Tibial nerve (tissue), 3 donors: Measurements from ENCODE around the gene DNMT3A.

ENCODE experiments used
- POLR2A ChIP-seq, 2 donors: fragments of 450-650 bp; IDR thresholded peaks; one replicate each; pipeline ENCODE4 v1.6.1; 2017; ENCODE audit warnings: antibody characterized with exemption in 2 of 2, mild to moderate bottlenecking in 2 of 2, moderate library complexity in 2 of 2
- TF ChIP-seq, protein P1 (sequence below), 5 experiments: fragments of 200-600 bp in 3 of 5; fragments of 450-650 bp in 2 of 5; sonication (generic) in 3 of 5; IDR thresholded peaks; one replicate each; pipeline ENCODE4 v1.5.1; 2016 to 2019; ENCODE audit warnings: antibody characterized with exemption in 5 of 5, mild to moderate bottlenecking in 3 of 5, moderate library complexity in 2 of 5

DNA sequence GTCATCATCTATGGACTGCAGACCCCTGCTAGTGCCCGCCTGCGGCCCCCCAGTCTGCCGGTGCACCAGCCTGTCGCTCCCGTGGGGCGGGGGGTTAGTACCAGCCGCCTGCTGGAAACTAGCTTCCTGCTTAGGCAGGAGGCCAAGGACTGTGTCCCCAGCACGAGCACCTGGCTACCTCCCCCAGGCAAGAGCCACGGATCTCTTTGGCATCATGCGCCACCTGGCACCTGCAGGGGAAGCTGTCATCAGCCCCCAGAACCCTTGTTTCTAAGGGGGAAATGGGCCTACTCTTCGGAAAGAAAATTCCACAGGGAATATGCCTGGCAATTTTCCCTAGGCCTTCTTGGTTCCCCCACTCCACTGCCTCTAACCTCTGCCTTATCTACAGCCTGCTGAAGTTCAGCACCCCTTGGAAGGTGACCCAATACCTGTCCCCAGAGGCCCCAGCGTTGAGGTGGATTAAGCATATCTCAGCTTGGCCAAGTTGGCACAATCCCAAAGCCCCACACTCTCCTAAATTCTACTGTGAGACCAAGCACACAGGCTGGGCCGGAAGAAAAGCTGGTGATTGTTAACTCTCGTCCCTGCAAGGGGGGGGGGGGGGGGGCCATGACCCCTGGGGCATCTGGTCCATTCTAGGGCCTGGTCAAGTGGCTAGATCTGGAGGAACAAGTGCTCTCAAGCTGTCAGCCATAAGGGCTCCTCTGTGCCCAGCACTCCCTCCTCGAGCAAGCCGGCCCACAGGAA lies 111.4 kb downstream of the DNMT3A start:
- TF ChIP-seq, protein P1, sequence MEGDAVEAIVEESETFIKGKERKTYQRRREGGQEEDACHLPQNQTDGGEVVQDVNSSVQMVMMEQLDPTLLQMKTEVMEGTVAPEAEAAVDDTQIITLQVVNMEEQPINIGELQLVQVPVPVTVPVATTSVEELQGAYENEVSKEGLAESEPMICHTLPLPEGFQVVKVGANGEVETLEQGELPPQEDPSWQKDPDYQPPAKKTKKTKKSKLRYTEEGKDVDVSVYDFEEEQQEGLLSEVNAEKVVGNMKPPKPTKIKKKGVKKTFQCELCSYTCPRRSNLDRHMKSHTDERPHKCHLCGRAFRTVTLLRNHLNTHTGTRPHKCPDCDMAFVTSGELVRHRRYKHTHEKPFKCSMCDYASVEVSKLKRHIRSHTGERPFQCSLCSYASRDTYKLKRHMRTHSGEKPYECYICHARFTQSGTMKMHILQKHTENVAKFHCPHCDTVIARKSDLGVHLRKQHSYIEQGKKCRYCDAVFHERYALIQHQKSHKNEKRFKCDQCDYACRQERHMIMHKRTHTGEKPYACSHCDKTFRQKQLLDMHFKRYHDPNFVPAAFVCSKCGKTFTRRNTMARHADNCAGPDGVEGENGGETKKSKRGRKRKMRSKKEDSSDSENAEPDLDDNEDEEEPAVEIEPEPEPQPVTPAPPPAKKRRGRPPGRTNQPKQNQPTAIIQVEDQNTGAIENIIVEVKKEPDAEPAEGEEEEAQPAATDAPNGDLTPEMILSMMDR (IDR thresholded peaks at IDR 0.05): no peak
- no peak for TF ChIP-seq POLR2A (IDR thresholded peaks at IDR 0.05)
